ENCODE data around the gene SLC26A6.

Gene SLC26A6

GRCh38 chr3:48599077-48599501 lies 36.2 kb downstream of the SLC26A6 start:
- Histone ChIP-seq H3K27ac (peak overlapping the region; percentile 82 to 96), H3K4me3 (peak overlapping the region; percentile 54)
- TF ChIP-seq CTCF (IDR thresholded peaks at IDR 0.05), result no peak
- DNase-seq (ENCODE audit: low spot score), result no peak

GRCh38 chr3:48598323-48599076 lies 36.8 kb downstream of the SLC26A6 start:
- no peak for TF ChIP-seq CTCF (IDR thresholded peaks at IDR 0.05)
- DNase-seq (ENCODE audit: low spot score), result peak; percentile 93
- peak overlapping the region; percentile 82 to 96 for H3K27ac ChIP-seq
- peak overlapping the region; percentile 54 for H3K4me3 ChIP-seq

GRCh38 chr3:48597408-48597800 lies 37.9 kb downstream of the SLC26A6 start:
- H3K27ac ChIP-seq, result peak overlapping the region; percentile 82 to 96
- no peak for DNase-seq (ENCODE audit: low spot score)
- no peak overlapping the region for H3K4me3 ChIP-seq
- TF ChIP-seq CTCF (IDR thresholded peaks at IDR 0.05), result no peak

GRCh38 chr3:48596676-48597407 lies 38.4 kb downstream of the SLC26A6 start:
- no peak for TF ChIP-seq CTCF (IDR thresholded peaks at IDR 0.05)
- no peak for DNase-seq (ENCODE audit: low spot score)
- Histone ChIP-seq H3K27ac (peak overlapping the region; percentile 82 to 96), H3K4me3 (no peak overlapping the region)

GRCh38 chr3:48596157-48596556 lies 39.1 kb downstream of the SLC26A6 start:
- no peak for DNase-seq (ENCODE audit: low spot score)
- no peak for TF ChIP-seq CTCF (IDR thresholded peaks at IDR 0.05)
- Histone ChIP-seq H3K27ac (peak overlapping the region; percentile 82 to 96), H3K4me3 (no peak overlapping the region)

- peak overlapping the region; percentile 72 for H3K4me3 ChIP-seq
- no peak for TF ChIP-seq CTCF (IDR thresholded peaks at IDR 0.05)
- peak overlapping the region; percentile 82 to 96 for H3K27ac ChIP-seq
- peak; percentile 84 for DNase-seq (ENCODE audit: low spot score)
These were observed 39.6 kb downstream of the SLC26A6 start for GRCh38 chr3:48595526-48596121.

Data from coronary artery (tissue), 2 donors.